Natural killer cell (primary cell): ENCODE results near the gene ANKH. TPM values are rescaled to one million over a fixed set of nuclear protein-coding genes. Genes with fewer than 3 reads are reported as not detected.
"Not testable (repeated sequence)": the region's sequence is repeated elsewhere in the genome, so short reads cannot be mapped to it uniquely, and the experiment has no call there.

Experiments used
- ATAC-seq, 3 donors: fragments of 150-1000 bp in 2 of 3; fragments of 200-7000 bp in 1 of 3; cut with Tn5 transposase; 1 replicate in 1 of 3; 2 replicates in 2 of 3; pipeline ENCODE4 v1.10.0; 2021; ENCODE audit warnings: mild to moderate bottlenecking in 2 of 3, moderate library complexity in 2 of 3
- DNase-seq, 2 donors: peaks; one replicate each; pipeline versions ENCODE4 v3.0.0 to v3.0.0-alpha.2; 2013 to 2021; ENCODE audit warnings: mixed read lengths in 1 of 2
- H3K27ac ChIP-seq: one replicate; pipeline ENCODE4 v1.5.1; 2013; ENCODE audit warnings: mild to moderate bottlenecking, low read length
- H3K27me3 ChIP-seq: one replicate; pipeline ENCODE4 v1.6.1; 2013; ENCODE audit warnings: low read length; ENCODE audit not compliant: control insufficient read depth, insufficient read depth
- H3K36me3 ChIP-seq: one replicate; pipeline ENCODE4 v1.6.1; 2013; ENCODE audit warnings: low read length; ENCODE audit not compliant: control insufficient read depth, insufficient read depth
- H3K4me1 ChIP-seq: one replicate; pipeline ENCODE4 v1.6.1; 2013; ENCODE audit warnings: low read length; ENCODE audit not compliant: control insufficient read depth, insufficient read depth
- H3K4me3 ChIP-seq: one replicate; pipeline ENCODE4 v1.5.1; 2013; ENCODE audit warnings: low read length
- H3K9me3 ChIP-seq: one replicate; pipeline ENCODE4 v1.6.1; 2013; ENCODE audit warnings: low read length; ENCODE audit not compliant: control insufficient read depth, insufficient read depth
- H3K27ac Mint-ChIP-seq, 2 donors: one replicate each; pipeline ENCODE4 v1.8.0; 2022; ENCODE audit warnings: mild to moderate bottlenecking in 2 of 2, mixed read lengths in 2 of 2, moderate library complexity in 1 of 2
- H3K27me3 Mint-ChIP-seq, 2 donors: one replicate each; pipeline ENCODE4 v1.8.0; 2022; ENCODE audit warnings: low read depth in 2 of 2, mixed read lengths in 2 of 2
- H3K36me3 Mint-ChIP-seq: one replicate; pipeline ENCODE4 v1.8.0; 2022; ENCODE audit warnings: mixed read lengths
- H3K4me1 Mint-ChIP-seq, 2 donors: one replicate each; pipeline ENCODE4 v1.8.0; 2022; ENCODE audit warnings: mixed read lengths in 2 of 2
- H3K4me3 Mint-ChIP-seq: one replicate; pipeline ENCODE4 v1.8.0; 2022; ENCODE audit warnings: mild to moderate bottlenecking, moderate library complexity, mixed read lengths
- H3K9me3 Mint-ChIP-seq, 2 donors: one replicate each; pipeline ENCODE4 v1.8.0; 2022; ENCODE audit warnings: mixed read lengths in 2 of 2
- CTCF ChIP-seq: fragments of 200-600 bp; IDR thresholded peaks from one replicate; pipeline ENCODE4 v1.8.0; 2022; ENCODE audit warnings: antibody characterized with exemption
- WGBS: methylation state at CpG from one replicate; pipeline ENCODE4 v1.1.7; 2013; ENCODE audit warnings: missing lambda C conversion rate; ENCODE audit not compliant: insufficient coverage; 5-methylcytosine and 5-hydroxymethylcytosine counted together
- intact Hi-C: fragments of 100-400 bp; cut with micrococcal nuclease; formaldehyde crosslinking; loops from one replicate; pipeline ENCODE4 v1.14.2; 2022
- total RNA-seq, 4 donors: library from RNA; stranded (reverse); fragments of 120-200 nt in 1 of 4; gene quantifications; one replicate each; pipeline versions ENCODE4 v1.2.3 to v1.2.4, GENCODE V29; 2013 to 2022

ANKH gene
- total RNA-seq, 3 donors from 2014 or later (not counting 1 experiment from before 2014, with no cell fraction given), result 52.9 to 78.0 (median 63.8) TPM

- Histone ChIP-seq H3K36me3 (no peaks in the 10 kb centered on the region), H3K4me1 (no peaks in the 10 kb centered on the region), H3K4me3 (no peak overlapping the region), H3K27ac (no peak overlapping the region), H3K27me3 (peaks cover 3% of the 10 kb centered on the region), H3K9me3 (no peaks in the 10 kb centered on the region)
- Mint-ChIP-seq H3K4me3 (no peak overlapping the region), H3K9me3 (no peaks in the 10 kb centered on the region), H3K4me1 (no peaks in the 10 kb centered on the region), H3K27ac (no peak overlapping the region), H3K27me3 (peaks cover 21 to 32% of the 10 kb centered on the region in 2 donors), H3K36me3 (no peaks in the 10 kb centered on the region)
- no peak for TF ChIP-seq CTCF
- DNase-seq (no peak), ATAC-seq (no peak)
- intact Hi-C loops, result no loop called here
- 81% methylated on average over 5 of the region's 6 CpGs for WGBS
Measured at GRCh38 chr5:14879937-14880589, 8.5 kb upstream of the ANKH start.

- no peaks in the 10 kb centered on the region for H3K36me3 Mint-ChIP-seq
- intact Hi-C loops, result no loop called here
- Histone ChIP-seq H3K27ac (no peak overlapping the region), H3K4me1 (no peaks in the 10 kb centered on the region), H3K36me3 (no peaks in the 10 kb centered on the region), H3K4me3 (no peak overlapping the region), H3K9me3 (no peaks in the 10 kb centered on the region), H3K27me3 (peaks cover 3% of the 10 kb centered on the region)
- no peak overlapping the region for H3K4me3 Mint-ChIP-seq
- TF ChIP-seq CTCF, result no peak
- ATAC-seq, result no peak
- WGBS, result 76% methylated on average over 1 of the region's 2 CpGs
- H3K9me3 Mint-ChIP-seq, result no peaks in the 10 kb centered on the region
- H3K27me3 Mint-ChIP-seq, result peaks cover 21 to 32% of the 10 kb centered on the region in 2 donors
- H3K27ac Mint-ChIP-seq, result no peak overlapping the region
- no peaks in the 10 kb centered on the region for H3K4me1 Mint-ChIP-seq
- DNase-seq, result no peak
Measured at GRCh38 chr5:14879393-14879792, 7.8 kb upstream of the ANKH start.

- H3K27me3 Mint-ChIP-seq, result peaks cover 21 to 32% of the 10 kb centered on the region in 2 donors
- 94% methylated on average over 7 of the region's 9 CpGs for WGBS
- H3K4me1 Mint-ChIP-seq, H3K9me3 Mint-ChIP-seq, H3K36me3 ChIP-seq, H3K4me3 Mint-ChIP-seq, H3K9me3 ChIP-seq, H3K4me3 ChIP-seq, ATAC-seq, H3K27ac Mint-ChIP-seq, intact Hi-C loops, DNase-seq, H3K4me1 ChIP-seq, H3K27ac ChIP-seq, H3K27me3 ChIP-seq, H3K36me3 Mint-ChIP-seq: not testable (repeated sequence)
Measured at GRCh38 chr5:14878192-14878591, 6.6 kb upstream of the ANKH start.

GRCh38 chr5:14876095-14876494, 4.5 kb upstream of the ANKH start:
- no peak for TF ChIP-seq CTCF
- intact Hi-C loops, result no loop called here
- no peaks in the 10 kb centered on the region for H3K36me3 Mint-ChIP-seq
- peaks cover 3% of the 10 kb centered on the region for H3K27me3 ChIP-seq
- peaks cover 11% of the 10 kb centered on the region for H3K4me1 ChIP-seq
- peaks cover 21 to 32% of the 10 kb centered on the region in 2 donors for H3K27me3 Mint-ChIP-seq
- no peak overlapping the region for H3K4me3 ChIP-seq
- 85% methylated on average over 4 of the region's 5 CpGs for WGBS
- H3K27ac Mint-ChIP-seq, result no peak overlapping the region
- no peaks in the 10 kb centered on the region for H3K9me3 ChIP-seq
- no peak overlapping the region for H3K27ac ChIP-seq
- DNase-seq (no peak), ATAC-seq (no peak)
- no peaks in the 10 kb centered on the region for H3K9me3 Mint-ChIP-seq
- H3K4me1 Mint-ChIP-seq, result no peaks in the 10 kb centered on the region
- no peaks in the 10 kb centered on the region for H3K36me3 ChIP-seq
- H3K4me3 Mint-ChIP-seq, result no peak overlapping the region
